Stomach (tissue), 9 donors: ENCODE measurements around the gene KRTAP29-1. TPM values are rescaled to one million over a fixed set of nuclear protein-coding genes. Genes with fewer than 3 reads are reported as not detected.

Experiments used
- DNase-seq, 2 donors: peaks; one replicate each; pipeline versions ENCODE4 v3.0.0 to v3.0.0-alpha.2; 2013 to 2019
- H3K27ac ChIP-seq, 5 donors: fragments of 200-600 bp in 4 of 5; sonication (generic) in 4 of 5; one replicate each; pipeline ENCODE4 v1.5.1; 2013 to 2019; ENCODE audit warnings: mild to moderate bottlenecking in 1 of 5, moderate library complexity in 1 of 5
- H3K27me3 ChIP-seq, 3 donors: fragments of 200-600 bp; sonication (generic); one replicate each; pipeline ENCODE4 v1.5.1; 2017 to 2019; ENCODE audit warnings: mixed run types in 1 of 3
- H3K36me3 ChIP-seq, 4 donors: fragments of 200-600 bp; sonication (generic); 1 replicate in 3 of 4; 2 replicates in 1 of 4; pipeline ENCODE4 v1.5.1; 2016 to 2019
- H3K4me1 ChIP-seq, 4 donors: fragments of 200-600 bp; sonication (generic); one replicate each; pipeline ENCODE4 v1.5.1; 2016 to 2019
- H3K4me3 ChIP-seq, 4 donors: fragments of 200-600 bp; sonication (generic) in 3 of 4; one replicate each; pipeline ENCODE4 v1.5.1; 2016 to 2019; ENCODE audit warnings: mild to moderate bottlenecking in 1 of 4
- H3K9me3 ChIP-seq, 4 donors: fragments of 200-600 bp; sonication (generic); one replicate each; pipeline ENCODE4 v1.5.1; 2016 to 2019
- EP300 ChIP-seq: sonication (generic); formaldehyde crosslinking; IDR thresholded peaks from one replicate; pipeline ENCODE4 v1.6.1; 2017; ENCODE audit warnings: antibody characterized with exemption
- POLR2A ChIP-seq, 4 donors: fragments of 450-650 bp; IDR thresholded peaks; one replicate each; pipeline ENCODE4 v1.6.1; 2016; ENCODE audit warnings: antibody characterized with exemption in 4 of 4, control low read depth in 2 of 4, mild to moderate bottlenecking in 1 of 4, moderate library complexity in 1 of 4
- POLR2AphosphoS5 ChIP-seq, 3 donors: sonication (generic); formaldehyde crosslinking; IDR thresholded peaks; one replicate each; pipeline ENCODE4 v1.6.1; 2016; ENCODE audit warnings: antibody characterized with exemption in 3 of 3
- WGBS, 5 donors: extraction: QIAGEN DNeasy Blood & Tissue Kit in 3 of 5; methylation state at CpG; one replicate each; pipeline versions ENCODE4 v1.1.5 to v1.1.7; 2013 to 2018; 5-methylcytosine and 5-hydroxymethylcytosine counted together
- intact Hi-C: fragments of 100-400 bp; cut with DNase I; formaldehyde crosslinking; loops from one replicate; pipeline ENCODE4 v1.15.1; 2023; ENCODE audit warnings: low total_unique reads
- polyA plus RNA-seq, 3 donors: library from polyadenylated mRNA; stranded (reverse); fragments of 200-250 nt; gene quantifications; one replicate each; pipeline ENCODE4 v1.2.3, GENCODE V29; 2013
- total RNA-seq, 5 donors: library from RNA; depleted of rRNA; stranded (reverse); fragments of >200 nt; gene quantifications; one replicate each; pipeline versions ENCODE4 v1.1.0 to v1.2.3, GENCODE V29; 2014 to 2016
- TF ChIP-seq, protein P1 (sequence below), 7 experiments: fragments of 450-650 bp in 4 of 7; fragments of 200-600 bp in 3 of 7; sonication (generic) in 3 of 7; IDR thresholded peaks; one replicate each; pipeline ENCODE4 v1.5.1; 2016 to 2019; ENCODE audit warnings: antibody characterized with exemption in 7 of 7, control low read depth in 2 of 7, mild to moderate bottlenecking in 1 of 7
- donor health status: healthy with polysubstance abuse.
- donor health status: Bipolar disorder and iron deficiency.
- donor health status: healthy.

KRTAP29-1 gene
- total and polyA plus RNA-seq, 8 donors, result not detected

DNA sequence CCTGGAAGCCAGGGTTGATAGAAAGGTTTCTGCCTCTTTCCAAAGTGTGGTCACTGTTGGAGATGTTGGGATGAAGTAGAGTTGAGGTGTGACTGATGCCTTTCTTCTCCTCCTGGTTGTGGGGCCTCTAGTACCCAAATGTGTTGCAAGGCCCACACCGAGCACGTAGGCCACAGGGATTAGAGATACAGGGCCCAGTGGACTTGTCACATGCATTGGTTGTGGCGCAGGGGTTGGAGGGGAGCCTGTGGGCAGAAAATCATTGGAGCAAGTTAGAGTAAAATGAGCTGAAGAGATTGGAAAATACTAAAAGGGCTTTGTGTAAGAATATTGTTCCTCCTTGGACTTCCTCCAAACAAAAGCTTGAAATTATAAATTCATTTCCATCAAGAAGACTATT, 43.3 kb upstream of the KRTAP29-1 start:
- Histone ChIP-seq H3K4me3 (no peak overlapping the region), H3K27me3 (no peaks in the 10 kb centered on the region), H3K4me1 (no peaks in the 10 kb centered on the region), H3K9me3 (peaks cover 0 to 17% (median 10%) of the 10 kb centered on the region in 4 donors), H3K36me3 (no peaks in the 10 kb centered on the region), H3K27ac (no peak overlapping the region)
- TF ChIP-seq, protein P1, sequence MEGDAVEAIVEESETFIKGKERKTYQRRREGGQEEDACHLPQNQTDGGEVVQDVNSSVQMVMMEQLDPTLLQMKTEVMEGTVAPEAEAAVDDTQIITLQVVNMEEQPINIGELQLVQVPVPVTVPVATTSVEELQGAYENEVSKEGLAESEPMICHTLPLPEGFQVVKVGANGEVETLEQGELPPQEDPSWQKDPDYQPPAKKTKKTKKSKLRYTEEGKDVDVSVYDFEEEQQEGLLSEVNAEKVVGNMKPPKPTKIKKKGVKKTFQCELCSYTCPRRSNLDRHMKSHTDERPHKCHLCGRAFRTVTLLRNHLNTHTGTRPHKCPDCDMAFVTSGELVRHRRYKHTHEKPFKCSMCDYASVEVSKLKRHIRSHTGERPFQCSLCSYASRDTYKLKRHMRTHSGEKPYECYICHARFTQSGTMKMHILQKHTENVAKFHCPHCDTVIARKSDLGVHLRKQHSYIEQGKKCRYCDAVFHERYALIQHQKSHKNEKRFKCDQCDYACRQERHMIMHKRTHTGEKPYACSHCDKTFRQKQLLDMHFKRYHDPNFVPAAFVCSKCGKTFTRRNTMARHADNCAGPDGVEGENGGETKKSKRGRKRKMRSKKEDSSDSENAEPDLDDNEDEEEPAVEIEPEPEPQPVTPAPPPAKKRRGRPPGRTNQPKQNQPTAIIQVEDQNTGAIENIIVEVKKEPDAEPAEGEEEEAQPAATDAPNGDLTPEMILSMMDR (IDR thresholded peaks at IDR 0.05), result no peak
- TF ChIP-seq EP300 (no peak), POLR2AphosphoS5 (IDR thresholded peaks at IDR 0.05) (no peak), POLR2A (IDR thresholded peaks at IDR 0.05) (no peak)
- WGBS, 5 donors, result 79 to 93% (median 89%) methylated on average over 3 of the region's 3 CpGs
- intact Hi-C loops, result no loop called here
- no peak for DNase-seq

DNA sequence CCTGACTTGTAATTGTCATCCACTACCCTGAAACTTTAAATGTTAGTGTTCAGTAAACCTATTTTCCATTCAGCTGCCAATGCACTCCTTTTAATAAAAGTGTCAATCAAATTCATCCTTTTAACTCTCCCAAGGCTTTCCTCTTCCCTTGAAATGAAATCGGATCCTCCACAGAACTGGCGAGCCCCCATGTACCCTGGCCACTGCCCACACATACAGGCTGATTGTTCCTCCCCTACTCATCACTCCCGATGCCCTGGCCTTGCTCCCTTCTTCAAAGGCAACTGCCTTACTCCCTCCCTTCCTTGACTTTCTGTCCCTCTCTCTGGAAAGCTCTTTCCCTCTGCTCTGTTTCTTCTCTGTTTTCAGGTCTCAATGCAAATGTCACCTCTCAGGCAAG, 40.4 kb upstream of the KRTAP29-1 start:
- intact Hi-C loops, result no loop called here
- 79 to 96% (median 86%) methylated on average over 3 of the region's 3 CpGs for WGBS, 5 donors

DNA sequence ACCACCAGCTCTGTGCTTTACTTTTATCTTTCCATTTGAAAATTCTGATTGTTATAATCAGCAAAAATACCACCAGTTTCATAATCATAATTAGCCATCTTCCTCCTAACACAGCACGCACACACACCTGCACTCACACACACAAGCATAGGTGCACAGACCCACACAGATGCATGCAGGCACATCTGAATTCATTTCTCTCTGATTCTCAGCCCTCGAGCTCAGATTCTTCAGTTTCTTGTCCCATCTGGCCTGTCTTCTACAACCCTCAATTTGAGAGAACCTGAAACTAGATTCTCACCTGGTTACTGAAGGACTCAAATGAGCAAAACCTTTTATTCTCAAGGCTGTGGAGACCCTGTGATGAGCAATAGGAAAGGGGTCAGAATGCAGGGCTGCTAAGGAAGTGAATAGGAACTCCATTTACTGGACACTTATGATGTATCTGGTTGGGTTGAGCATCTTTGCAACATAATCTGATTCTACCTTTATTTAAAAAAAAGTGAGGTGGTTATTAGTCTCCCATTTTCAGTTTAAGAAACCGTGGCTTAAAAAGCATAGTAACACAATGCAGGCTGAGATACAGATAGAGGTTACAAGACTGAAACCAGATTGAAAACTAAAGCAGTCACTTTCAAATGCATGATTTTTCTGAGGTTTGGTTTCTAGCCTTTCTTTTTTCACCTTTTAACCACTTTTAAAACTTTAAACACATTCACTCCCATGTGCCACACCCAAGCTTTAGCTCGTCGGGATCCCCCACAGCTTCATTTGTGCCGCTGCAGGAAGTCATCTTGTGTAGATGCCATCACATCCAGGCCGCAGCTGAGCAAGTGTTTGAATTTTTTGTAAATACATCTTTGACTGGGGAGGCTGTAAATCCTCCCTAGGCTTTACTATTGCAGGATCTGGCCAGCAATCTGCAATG, 38.5 kb upstream of the KRTAP29-1 start:
- intact Hi-C loops, result no loop called here
- no peak overlapping the region for H3K4me3 ChIP-seq
- WGBS, 5 donors, result 69 to 80% (median 75%) methylated on average over 7 of the region's 7 CpGs
- H3K9me3 ChIP-seq, result peaks cover 0 to 17% (median 10%) of the 10 kb centered on the region in 4 donors
- peaks cover 0 to 12% (median 6%) of the 10 kb centered on the region in 4 donors for H3K4me1 ChIP-seq
- H3K27me3 ChIP-seq, result no peaks in the 10 kb centered on the region
- no peaks in the 10 kb centered on the region for H3K36me3 ChIP-seq
- TF ChIP-seq, protein P1 (IDR thresholded peaks at IDR 0.05), result no peak
- no peak for TF ChIP-seq POLR2A (IDR thresholded peaks at IDR 0.05)
- no peak for DNase-seq
- no peak overlapping the region for H3K27ac ChIP-seq

More for the DNA sequence above, 40.4 kb upstream of the KRTAP29-1 start:
- Histone ChIP-seq H3K9me3 (peaks cover 0 to 17% (median 10%) of the 10 kb centered on the region in 4 donors), H3K27me3 (no peaks in the 10 kb centered on the region), H3K4me3 (no peak overlapping the region), H3K36me3 (no peaks in the 10 kb centered on the region), H3K27ac (no peak overlapping the region), H3K4me1 (peaks cover 0 to 12% (median 6%) of the 10 kb centered on the region in 4 donors)
- DNase-seq, result no peak
- TF ChIP-seq EP300 (no peak), POLR2AphosphoS5 (IDR thresholded peaks at IDR 0.05) (no peak), POLR2A (IDR thresholded peaks at IDR 0.05) (no peak)
- TF ChIP-seq, protein P1 (IDR thresholded peaks at IDR 0.05), result no peak

DNA sequence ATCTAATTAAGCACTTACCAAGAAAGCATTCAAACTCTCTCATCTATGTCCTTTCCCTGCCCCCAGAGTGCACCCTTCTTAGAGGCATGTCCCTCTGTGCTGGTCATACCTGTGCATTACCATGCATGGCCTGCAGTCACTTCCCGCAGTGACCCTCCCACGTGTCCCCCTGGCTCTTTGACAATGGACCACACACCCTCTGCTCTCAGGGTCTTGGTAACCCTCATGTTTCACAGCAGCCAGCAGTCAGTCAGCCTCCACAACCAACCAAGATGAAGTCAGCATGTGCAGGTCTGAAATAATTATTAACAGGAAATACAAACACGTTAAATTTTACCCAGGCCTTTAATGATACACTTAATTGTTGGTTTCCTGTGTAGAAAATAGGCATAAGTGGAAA, 37.8 kb upstream of the KRTAP29-1 start:
- Histone ChIP-seq H3K4me1 (peaks cover 0 to 12% (median 6%) of the 10 kb centered on the region in 4 donors), H3K9me3 (peaks cover 0 to 17% (median 10%) of the 10 kb centered on the region in 4 donors), H3K27me3 (no peaks in the 10 kb centered on the region), H3K36me3 (no peaks in the 10 kb centered on the region), H3K4me3 (no peak overlapping the region), H3K27ac (no peak overlapping the region)
- TF ChIP-seq POLR2A (IDR thresholded peaks at IDR 0.05) (no peak), POLR2AphosphoS5 (IDR thresholded peaks at IDR 0.05) (no peak), EP300 (no peak)
- TF ChIP-seq, protein P1 (IDR thresholded peaks at IDR 0.05), result no peak
- intact Hi-C loops, result no loop called here
- WGBS, 5 donors, result 45 to 53% (median 47%) methylated on average over 3 of the region's 3 CpGs
- DNase-seq, result no peak
